Ectodermal cell (in vitro differentiated cells): ENCODE data around the gene CHST14.

Experiments
- H3K27ac ChIP-seq: 2 replicates; pipeline ENCODE4 v1.7.0; 2013; ENCODE audit warnings: mild to moderate bottlenecking, low read depth, low read length; ENCODE audit not compliant: insufficient read depth, poor library complexity, severe bottlenecking
- H3K27me3 ChIP-seq: 2 replicates; pipeline ENCODE4 v1.7.0; 2013; ENCODE audit warnings: mild to moderate bottlenecking, low read length; ENCODE audit not compliant: insufficient read depth, control insufficient read depth, poor library complexity, severe bottlenecking
- H3K36me3 ChIP-seq: one replicate; pipeline ENCODE4 v1.7.0; 2013; ENCODE audit warnings: low read length; ENCODE audit not compliant: control insufficient read depth, insufficient read depth
- H3K4me1 ChIP-seq: one replicate; pipeline ENCODE4 v1.7.0; 2013; ENCODE audit warnings: low read length; ENCODE audit not compliant: control insufficient read depth, insufficient read depth
- H3K4me3 ChIP-seq: 2 replicates; pipeline ENCODE4 v1.7.0; 2013; ENCODE audit warnings: low read depth, low read length, control low read depth; ENCODE audit not compliant: insufficient read depth
- H3K9me3 ChIP-seq: 2 replicates; pipeline ENCODE4 v1.7.0; 2013; ENCODE audit warnings: mild to moderate bottlenecking, low read length, moderate library complexity; ENCODE audit not compliant: control insufficient read depth
- WGBS, 2 experiments: methylation state at CpG; one replicate each; pipeline ENCODE4 v1.1.7; 2013; ENCODE audit warnings: missing lambda C conversion rate in 2 of 2; 5-methylcytosine and 5-hydroxymethylcytosine counted together

CHST14 gene

DNA sequence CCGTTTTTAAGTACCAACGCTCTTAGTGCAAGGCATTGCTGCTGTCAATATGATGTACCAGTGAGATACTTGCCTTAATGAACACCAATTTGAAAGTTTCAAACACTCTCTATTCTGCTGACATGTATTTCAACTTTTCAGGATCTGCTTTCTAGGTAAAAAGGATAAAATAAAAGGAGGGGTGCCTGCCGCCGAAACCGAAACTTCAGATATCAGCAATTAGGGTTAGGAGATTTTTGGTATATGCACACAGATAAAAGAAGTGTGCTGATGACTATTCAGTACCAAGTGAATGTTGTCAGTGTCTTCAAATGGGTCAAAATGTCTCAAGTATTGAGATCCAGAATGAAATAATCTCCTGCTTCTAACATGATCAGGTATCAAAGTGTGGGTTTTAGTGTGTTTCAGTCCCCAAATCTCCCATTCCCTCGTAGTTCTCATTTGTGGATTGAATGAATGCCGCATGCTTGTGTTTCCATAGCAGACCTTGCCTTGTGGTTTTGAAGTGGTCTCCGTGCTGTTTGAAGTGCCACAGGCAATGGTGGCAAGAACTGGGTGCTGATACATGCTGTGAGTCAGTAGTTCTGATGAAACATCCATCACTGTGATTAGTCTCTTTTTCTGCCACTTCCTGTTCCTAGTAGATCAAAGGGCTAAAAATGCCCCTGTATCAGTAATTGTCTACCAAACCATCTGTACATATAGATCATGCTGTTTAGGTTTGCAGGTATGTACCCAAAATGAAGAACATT lies 22.5 kb downstream of the CHST14 start:
- H3K4me1 ChIP-seq, result no peaks in the 10 kb centered on the region
- H3K9me3 ChIP-seq, result no peaks in the 10 kb centered on the region
- 93% methylated on average over 8 of the region's 8 CpGs for WGBS, 2 experiments
- no peaks in the 10 kb centered on the region for H3K36me3 ChIP-seq
- no peaks in the 10 kb centered on the region for H3K27me3 ChIP-seq
- H3K4me3 ChIP-seq, result no peak overlapping the region
- no peak overlapping the region for H3K27ac ChIP-seq

DNA sequence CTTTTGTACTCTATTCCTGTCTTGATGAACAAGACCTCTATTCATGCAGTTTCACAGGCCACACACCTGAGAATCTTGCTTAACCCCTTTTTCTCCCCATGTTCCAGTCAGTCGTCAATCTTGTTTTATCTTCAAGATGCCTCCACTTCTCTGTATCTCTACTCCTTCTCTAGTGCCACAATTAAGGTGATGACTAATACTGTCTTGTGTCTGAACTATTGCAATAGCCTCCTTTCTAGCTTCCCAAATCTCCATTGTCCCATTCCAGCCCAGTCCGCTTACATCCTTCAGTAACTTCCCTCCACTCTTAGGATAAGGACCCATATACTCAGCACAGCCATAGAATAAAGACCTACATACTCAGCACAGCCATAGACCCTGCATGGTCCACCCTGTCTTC lies 24.7 kb downstream of the CHST14 start:
- Histone ChIP-seq H3K4me3 (no peak overlapping the region), H3K36me3 (no peaks in the 10 kb centered on the region), H3K9me3 (no peaks in the 10 kb centered on the region), H3K27ac (no peak overlapping the region), H3K4me1 (no peaks in the 10 kb centered on the region), H3K27me3 (no peaks in the 10 kb centered on the region)
- WGBS, 2 experiments, result 95 to 98% methylated on average over 2 of the region's 2 CpGs

DNA sequence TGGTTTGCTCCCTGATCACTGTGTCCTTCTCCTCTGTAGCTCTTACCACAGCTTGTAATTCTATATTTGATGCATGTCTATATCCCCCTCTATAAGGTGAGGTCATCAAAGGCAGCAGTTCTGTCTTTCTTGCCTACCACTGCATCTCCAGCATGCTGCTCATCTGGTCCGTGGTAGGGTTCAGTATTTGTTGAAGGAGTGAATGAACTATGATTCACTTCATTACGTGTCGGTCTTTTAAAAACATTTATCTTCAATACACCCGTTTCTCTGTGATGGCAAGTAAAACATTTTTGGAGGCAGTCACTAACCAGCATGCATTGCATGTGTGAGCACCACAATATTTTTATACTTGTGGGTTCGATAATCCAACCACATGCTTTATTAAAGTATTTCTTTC lies 27.6 kb downstream of the CHST14 start:
- no peaks in the 10 kb centered on the region for H3K36me3 ChIP-seq
- H3K27me3 ChIP-seq, result no peaks in the 10 kb centered on the region
- WGBS, 2 experiments, result 97 to 99% methylated on average over 5 of the region's 5 CpGs
- H3K4me3 ChIP-seq, result no peak overlapping the region
- H3K9me3 ChIP-seq, result no peaks in the 10 kb centered on the region
- H3K27ac ChIP-seq, result no peak overlapping the region
- no peaks in the 10 kb centered on the region for H3K4me1 ChIP-seq

DNA sequence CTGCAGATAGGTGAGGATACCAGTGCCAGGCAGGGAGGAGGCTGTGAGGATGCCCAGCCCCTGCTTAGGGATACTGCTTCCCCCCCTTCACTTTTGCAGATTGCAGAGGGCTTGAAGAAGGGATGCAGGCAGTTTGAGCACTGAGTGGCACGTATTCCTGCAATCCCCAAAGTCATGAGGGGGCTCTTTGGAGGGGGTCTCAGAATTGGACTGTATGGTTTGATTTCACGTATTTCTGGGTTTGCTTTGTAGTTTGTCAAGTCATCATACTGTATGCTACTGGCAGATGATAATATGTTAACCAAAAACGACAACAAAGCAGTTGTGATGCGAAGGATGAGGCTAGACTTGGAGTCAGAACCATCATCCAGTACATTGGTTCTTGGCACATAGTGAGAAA lies 28.1 kb downstream of the CHST14 start:
- Histone ChIP-seq H3K4me1 (no peaks in the 10 kb centered on the region), H3K9me3 (no peaks in the 10 kb centered on the region), H3K27ac (no peak overlapping the region), H3K4me3 (no peak overlapping the region), H3K36me3 (no peaks in the 10 kb centered on the region), H3K27me3 (no peaks in the 10 kb centered on the region)
- WGBS, 2 experiments, result 89% methylated on average over 4 of the region's 4 CpGs

DNA sequence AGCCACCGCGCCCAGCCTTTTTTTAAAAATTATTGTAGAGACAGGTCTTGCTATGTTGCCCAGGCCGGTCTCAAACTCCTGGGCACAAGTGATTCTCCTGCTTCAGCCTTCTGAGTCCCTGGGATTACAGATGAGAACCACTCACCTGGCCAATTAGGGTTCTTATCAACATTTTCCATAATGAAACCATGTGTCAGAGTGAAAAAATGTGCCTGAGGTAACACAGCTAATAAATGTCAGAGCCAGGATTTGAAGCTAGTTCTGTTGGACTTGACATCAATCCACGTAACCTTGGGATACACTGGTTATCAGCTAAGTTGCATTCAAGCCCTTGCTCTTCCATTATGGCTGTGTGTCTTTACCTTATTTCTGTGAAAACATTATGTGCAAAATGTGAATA lies 29.1 kb downstream of the CHST14 start:
- WGBS, 2 experiments, result 83 to 86% methylated on average over 4 of the region's 4 CpGs
- no peak overlapping the region for H3K4me3 ChIP-seq
- H3K9me3 ChIP-seq, result no peaks in the 10 kb centered on the region
- H3K4me1 ChIP-seq, result no peaks in the 10 kb centered on the region
- H3K36me3 ChIP-seq, result no peaks in the 10 kb centered on the region
- H3K27ac ChIP-seq, result no peak overlapping the region
- H3K27me3 ChIP-seq, result no peaks in the 10 kb centered on the region

DNA sequence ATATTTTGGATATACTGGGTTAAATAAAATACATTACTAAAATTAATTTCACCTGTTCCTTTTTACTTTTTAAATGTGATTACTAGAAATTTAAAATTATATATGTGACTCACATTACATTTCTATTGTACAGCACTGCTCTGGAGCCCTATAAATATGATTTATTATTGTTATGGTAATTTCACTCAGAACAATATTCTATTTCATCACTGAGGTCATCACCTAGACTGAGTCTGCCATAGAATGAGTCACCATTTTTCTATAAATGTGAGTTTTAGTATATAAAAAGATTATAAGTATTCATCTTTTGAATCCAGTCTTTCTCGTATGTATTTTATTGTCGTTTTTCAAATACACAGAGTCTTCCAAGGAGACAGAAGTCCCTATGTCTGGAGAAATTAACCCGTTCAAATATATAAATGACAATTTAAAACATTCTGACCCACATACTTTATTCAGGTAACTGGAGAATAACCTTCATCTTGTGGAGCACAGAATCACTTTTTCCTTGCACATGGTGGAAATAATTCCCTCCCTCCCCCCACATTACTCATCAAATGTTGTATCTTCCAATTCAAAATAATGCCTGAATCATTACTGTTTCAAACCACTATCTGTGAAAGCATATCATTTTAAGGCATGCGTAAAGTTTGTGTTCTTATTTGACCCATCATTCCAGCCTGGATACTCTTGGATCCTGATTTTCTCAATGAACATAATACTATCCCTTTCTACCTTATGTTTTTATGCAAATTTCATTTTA lies 30.0 kb downstream of the CHST14 start:
- Histone ChIP-seq H3K27ac (no peak overlapping the region), H3K27me3 (no peaks in the 10 kb centered on the region), H3K9me3 (no peaks in the 10 kb centered on the region), H3K36me3 (no peaks in the 10 kb centered on the region), H3K4me3 (no peak overlapping the region), H3K4me1 (no peaks in the 10 kb centered on the region)
- 95 to 96% methylated on average over 4 of the region's 4 CpGs for WGBS, 2 experiments

DNA sequence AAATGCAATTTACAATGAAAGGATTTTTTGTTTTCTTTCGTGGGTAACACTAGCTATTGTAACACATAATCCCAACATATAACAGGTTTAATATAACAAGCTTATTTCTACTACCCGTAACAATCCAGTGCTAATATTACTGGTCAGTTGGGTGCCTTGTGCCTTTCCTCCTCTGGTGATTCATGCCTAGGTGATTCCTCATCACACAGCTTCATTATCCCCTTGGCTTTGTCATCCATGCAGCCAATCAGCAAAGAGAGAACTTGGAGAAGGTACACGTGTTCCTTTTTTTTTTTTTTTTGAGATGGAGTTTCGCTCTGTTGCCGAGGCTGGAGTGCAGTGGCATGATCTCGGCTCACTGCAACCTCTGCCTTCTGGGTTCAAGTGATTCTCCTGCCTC lies 30.7 kb downstream of the CHST14 start:
- Histone ChIP-seq H3K9me3 (no peaks in the 10 kb centered on the region), H3K36me3 (no peaks in the 10 kb centered on the region), H3K4me1 (no peaks in the 10 kb centered on the region), H3K4me3 (no peak overlapping the region), H3K27ac (no peak overlapping the region), H3K27me3 (peaks cover 3% of the 10 kb centered on the region)
- WGBS, 2 experiments, result 76 to 80% methylated on average over 6 of the region's 6 CpGs

DNA sequence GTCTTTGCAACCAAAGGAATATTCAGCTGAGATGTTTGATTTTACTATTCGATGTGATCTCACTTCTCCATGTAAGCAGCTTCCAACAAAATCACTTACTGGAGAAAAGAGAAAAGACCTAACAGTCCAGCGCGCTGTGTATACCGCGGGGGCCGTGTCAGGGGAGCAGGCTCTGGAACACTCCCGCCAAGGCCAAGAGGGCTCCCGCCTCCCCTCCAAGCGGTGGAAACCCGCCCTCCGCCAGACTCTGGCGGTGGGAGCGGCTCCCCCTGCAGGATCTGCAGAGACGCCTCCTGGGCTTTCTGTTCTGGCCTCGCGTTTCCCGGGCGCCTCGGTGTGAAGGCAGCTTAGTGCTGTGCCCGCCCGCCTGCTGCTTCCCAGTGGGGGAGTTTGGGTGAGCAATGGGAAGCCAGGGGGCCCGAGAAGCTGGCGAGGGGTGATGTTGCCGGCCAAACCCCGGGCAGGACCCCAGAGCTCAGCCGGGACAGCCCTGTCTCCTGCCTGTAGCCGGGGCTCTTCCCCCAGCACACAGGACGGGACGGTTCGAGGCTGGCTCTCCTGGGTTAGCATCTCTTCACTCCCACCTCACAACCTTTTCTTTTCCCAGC lies 36.3 kb downstream of the CHST14 start:
- Histone ChIP-seq H3K36me3 (no peaks in the 10 kb centered on the region), H3K9me3 (no peaks in the 10 kb centered on the region), H3K4me1 (no peaks in the 10 kb centered on the region), H3K27ac (no peak overlapping the region), H3K27me3 (peaks cover 54% of the 10 kb centered on the region), H3K4me3 (no peak overlapping the region)
- 6 to 7% methylated on average over 30 of the region's 30 CpGs for WGBS, 2 experiments

DNA sequence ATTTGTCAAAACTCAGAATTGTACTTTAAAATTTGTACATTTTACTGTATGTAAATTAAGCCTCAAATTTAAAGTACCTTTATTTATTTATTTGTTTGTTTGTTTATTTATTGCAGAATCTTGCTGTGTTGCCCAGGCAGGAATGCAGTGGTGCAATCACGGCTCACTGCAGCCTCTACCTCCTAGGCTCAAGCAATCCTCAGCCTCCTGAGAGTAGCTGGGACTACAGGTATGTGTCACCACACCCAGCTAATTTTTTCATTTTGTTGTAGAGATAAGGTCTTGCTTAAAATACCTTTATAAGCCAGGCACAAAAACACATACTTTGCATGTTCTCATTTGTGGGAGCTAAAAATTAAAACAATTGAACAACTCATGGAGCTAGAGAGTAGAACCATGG lies 37.4 kb downstream of the CHST14 start:
- Histone ChIP-seq H3K27me3 (peaks cover 65% of the 10 kb centered on the region), H3K9me3 (no peaks in the 10 kb centered on the region), H3K4me3 (no peak overlapping the region), H3K27ac (no peak overlapping the region), H3K36me3 (no peaks in the 10 kb centered on the region), H3K4me1 (no peaks in the 10 kb centered on the region)
- WGBS, 2 experiments, result 94 to 100% methylated on average over 1 of the region's 1 CpG

DNA sequence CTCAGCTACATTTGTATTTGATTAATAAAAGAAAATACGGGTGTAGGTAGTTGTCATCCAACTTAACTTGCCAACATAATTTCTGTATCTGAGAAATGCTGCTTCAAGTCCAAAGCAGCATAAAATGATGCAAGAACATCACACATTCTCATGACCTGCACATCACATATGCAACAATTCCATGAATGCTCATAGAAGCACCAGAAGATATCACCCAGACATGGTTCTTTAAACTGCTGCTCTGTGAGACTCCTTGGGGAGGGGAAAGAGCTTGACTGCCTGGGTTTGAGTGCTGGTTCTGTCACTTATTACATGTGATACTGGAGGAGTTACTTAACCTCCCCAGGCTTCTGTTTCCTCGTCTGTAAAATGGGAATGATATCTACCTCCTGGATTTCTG lies 39.4 kb downstream of the CHST14 start:
- 88 to 90% methylated on average over 2 of the region's 2 CpGs for WGBS, 2 experiments
- no peak overlapping the region for H3K27ac ChIP-seq
- H3K36me3 ChIP-seq, result no peaks in the 10 kb centered on the region
- H3K27me3 ChIP-seq, result peaks cover 71% of the 10 kb centered on the region
- no peaks in the 10 kb centered on the region for H3K4me1 ChIP-seq
- no peak overlapping the region for H3K4me3 ChIP-seq
- H3K9me3 ChIP-seq, result no peaks in the 10 kb centered on the region
